Suprapubic skin (tissue), 4 donors: ENCODE measurements around the gene EXTL2.

Experiments
- CTCF ChIP-seq, 2 donors: fragments of 200-600 bp in 1 of 2; fragments of 450-650 bp in 1 of 2; sonication (generic) in 1 of 2; IDR thresholded peaks; one replicate each; pipeline ENCODE4 v1.5.1; 2016 to 2019; ENCODE audit warnings: antibody characterized with exemption in 2 of 2, mild to moderate bottlenecking in 1 of 2, moderate library complexity in 1 of 2
- POLR2A ChIP-seq, 2 donors: fragments of 450-650 bp; IDR thresholded peaks; one replicate each; pipeline ENCODE4 v1.6.1; 2017; ENCODE audit warnings: antibody characterized with exemption in 2 of 2, mild to moderate bottlenecking in 2 of 2, moderate library complexity in 2 of 2
- POLR2AphosphoS5 ChIP-seq, 3 donors: sonication (generic); formaldehyde crosslinking; IDR thresholded peaks; one replicate each; pipeline ENCODE4 v1.6.1; 2017; ENCODE audit warnings: antibody characterized with exemption in 3 of 3

GRCh38 chr1:100930494-100930893 is 35.9 kb upstream of the EXTL2 start:
- TF ChIP-seq POLR2A (IDR thresholded peaks at IDR 0.05) (no peak), CTCF (IDR thresholded peaks at IDR 0.05) (no peak), POLR2AphosphoS5 (IDR thresholded peaks at IDR 0.05) (no peak)
